ENCODE measurements around the gene SPTBN1. TPM values are rescaled to one million over a fixed set of nuclear protein-coding genes. Genes with fewer than 3 reads are reported as not detected.
A peak's percentile ranks its signal among the peaks of the same experiment; 100 is the strongest.

SPTBN1 gene
- total RNA-seq, 2 donors from 2014 or later: 415 to 524 TPM

- Histone ChIP-seq H3K27ac (peak overlapping the region in 1 of 2 donors; percentile 53), H3K4me1 (ENCODE audit: control insufficient read depth in 1 of 2, low read depth in 2 of 2) (peaks cover 7 to 65% of the 10 kb centered on the region in 2 donors), H3K36me3 (peaks cover 34% of the 10 kb centered on the region)
Observed at GRCh38 chr2:54634021-54634420, 177.9 kb downstream of the SPTBN1 start.

GRCh38 chr2:54634564-54635511, 178.7 kb downstream of the SPTBN1 start:
- Histone ChIP-seq H3K4me3 (peak overlapping the region; percentile 26), H3K27ac (peak overlapping the region in 1 of 2 donors; percentile 53), H3K27me3 (replicated peaks; ENCODE audit: insufficient read depth) (no peaks in the 10 kb centered on the region), H3K36me3 (peaks cover 28% of the 10 kb centered on the region), H3K4me1 (ENCODE audit: control insufficient read depth in 1 of 2, low read depth in 2 of 2) (peaks cover 7 to 62% of the 10 kb centered on the region in 2 donors), H3K9me3 (no peaks in the 10 kb centered on the region)
- ATAC-seq (ENCODE audit: insufficient number of reproducible peaks, low FRiP score, low read depth): no peak
- DNase-seq (ENCODE audit: low spot score): no peak
- TF ChIP-seq CTCF (IDR thresholded peaks at IDR 0.05): no peak

More at GRCh38 chr2:54634021-54634420, 177.9 kb downstream of the SPTBN1 start:
- DNase-seq (ENCODE audit: low spot score) (no peak), ATAC-seq (ENCODE audit: insufficient number of reproducible peaks, low FRiP score, low read depth) (no peak)
- no peak overlapping the region for H3K4me3 ChIP-seq
- H3K27me3 ChIP-seq (replicated peaks; ENCODE audit: insufficient read depth): no peaks in the 10 kb centered on the region
- no peaks in the 10 kb centered on the region for H3K9me3 ChIP-seq
- TF ChIP-seq CTCF (IDR thresholded peaks at IDR 0.05): no peak

GRCh38 chr2:54635554-54636152, 179.5 kb downstream of the SPTBN1 start:
- peak overlapping the region; percentile 26 for H3K4me3 ChIP-seq
- no peak for ATAC-seq (ENCODE audit: insufficient number of reproducible peaks, low FRiP score, low read depth)
- H3K9me3 ChIP-seq: no peaks in the 10 kb centered on the region
- H3K4me1 ChIP-seq (ENCODE audit: control insufficient read depth in 1 of 2, low read depth in 2 of 2): peaks cover 7 to 62% of the 10 kb centered on the region in 2 donors
- DNase-seq (ENCODE audit: low spot score): no peak
- H3K27me3 ChIP-seq (replicated peaks; ENCODE audit: insufficient read depth): no peaks in the 10 kb centered on the region
- no peak for TF ChIP-seq CTCF (IDR thresholded peaks at IDR 0.05)
- H3K36me3 ChIP-seq: peaks cover 24% of the 10 kb centered on the region
- peak overlapping the region in 1 of 2 donors; percentile 53 for H3K27ac ChIP-seq

- Histone ChIP-seq H3K27ac (peak overlapping the region in 1 of 2 donors; percentile 34), H3K27me3 (replicated peaks; ENCODE audit: insufficient read depth) (no peaks in the 10 kb centered on the region), H3K4me1 (ENCODE audit: control insufficient read depth in 1 of 2, low read depth in 2 of 2) (peaks cover 7 to 62% of the 10 kb centered on the region in 2 donors), H3K36me3 (peaks cover 24% of the 10 kb centered on the region), H3K9me3 (no peaks in the 10 kb centered on the region), H3K4me3 (no peak overlapping the region)
- DNase-seq (ENCODE audit: low spot score) (no peak), ATAC-seq (ENCODE audit: insufficient number of reproducible peaks, low FRiP score, low read depth) (no peak)
- TF ChIP-seq CTCF (IDR thresholded peaks at IDR 0.05): no peak
Observed at GRCh38 chr2:54636415-54637139, 180.4 kb downstream of the SPTBN1 start.
